GM23248 (cell line): Measurements from ENCODE around the gene TNFAIP3. TPM values are rescaled to one million over a fixed set of nuclear protein-coding genes. Genes with fewer than 3 reads are reported as not detected.

Experiments
- DNase-seq: peaks from one replicate; pipeline ENCODE4 v3.0.0-alpha.2; 2015
- H2AFZ ChIP-seq: fragments of 200-600 bp; sonication (generic); 2 replicates; pipeline ENCODE4 v1.6.1; 2016; ENCODE audit warnings: antibody characterized with exemption
- H3F3A ChIP-seq: fragments of 200-600 bp; sonication (generic); 2 replicates; pipeline ENCODE4 v1.6.1; 2016; ENCODE audit warnings: mild to moderate bottlenecking, antibody characterized with exemption, mixed run types; ENCODE audit not compliant: insufficient read depth
- H3K27ac ChIP-seq: fragments of 200-600 bp; sonication (generic); 2 replicates; pipeline ENCODE4 v1.5.1; 2016; ENCODE audit warnings: mild to moderate bottlenecking
- H3K27me3 ChIP-seq: fragments of 200-600 bp; sonication (generic); replicated peaks from 2 replicates; pipeline ENCODE4 v1.6.1; 2016; ENCODE audit warnings: mild to moderate bottlenecking; ENCODE audit not compliant: insufficient read depth
- H3K36me3 ChIP-seq: fragments of 200-600 bp; sonication (generic); 2 replicates; pipeline ENCODE4 v1.6.1; 2016; ENCODE audit warnings: low read depth, mild to moderate bottlenecking
- H3K4me1 ChIP-seq: fragments of 200-600 bp; sonication (generic); 2 replicates; pipeline ENCODE4 v1.6.1; 2016; ENCODE audit warnings: mild to moderate bottlenecking; ENCODE audit not compliant: insufficient read depth
- H3K4me2 ChIP-seq: fragments of 200-600 bp; sonication (generic); one replicate; pipeline ENCODE4 v1.6.1; 2016; ENCODE audit warnings: mild to moderate bottlenecking; ENCODE audit not compliant: unreplicated experiment
- H3K4me3 ChIP-seq: fragments of 200-600 bp; sonication (generic); 2 replicates; pipeline ENCODE4 v1.5.1; 2016; ENCODE audit warnings: mild to moderate bottlenecking
- H3K79me2 ChIP-seq: fragments of 200-600 bp; sonication (generic); 2 replicates; pipeline ENCODE4 v1.6.1; 2016; ENCODE audit warnings: mild to moderate bottlenecking; ENCODE audit not compliant: insufficient read depth
- H3K9ac ChIP-seq: fragments of 200-600 bp; sonication (generic); 2 replicates; pipeline ENCODE4 v1.6.1; 2016; ENCODE audit warnings: mild to moderate bottlenecking
- H3K9me2 ChIP-seq: fragments of 200-600 bp; sonication (generic); 2 replicates; pipeline ENCODE4 v1.6.1; 2016; ENCODE audit warnings: mixed run types, mild to moderate bottlenecking, moderate library complexity; ENCODE audit not compliant: insufficient read depth
- H3K9me3 ChIP-seq: fragments of 200-600 bp; sonication (generic); one replicate; pipeline ENCODE4 v1.6.1; 2017; ENCODE audit warnings: low read depth
- H4K20me1 ChIP-seq: fragments of 200-600 bp; sonication (generic); 2 replicates; pipeline ENCODE4 v1.6.0; 2016; ENCODE audit not compliant: insufficient read depth
- EZH2 ChIP-seq: fragments of 200-600 bp; sonication (generic); IDR thresholded peaks from 2 replicates; pipeline ENCODE4 v1.6.1; 2018; ENCODE audit warnings: antibody characterized with exemption, mild to moderate bottlenecking; ENCODE audit not compliant: insufficient read depth, poor library complexity, severe bottlenecking
- EZH2phosphoT487 ChIP-seq: fragments of 200-600 bp; sonication (generic); IDR thresholded peaks from 2 replicates; pipeline ENCODE4 v1.6.1; 2018; ENCODE audit warnings: antibody characterized with exemption, moderate library complexity, mild to moderate bottlenecking, low read depth; ENCODE audit not compliant: insufficient read depth
- WGBS, 2 experiments: methylation state at CpG; one replicate each; pipeline ENCODE4 v1.1.6; 2015 to 2017; ENCODE audit warnings: low lambda C conversion rate in 2 of 2, low coverage in 1 of 2; ENCODE audit errors: missing lambda C conversion rate in 2 of 2; 5-methylcytosine and 5-hydroxymethylcytosine counted together
- in situ Hi-C: fragments of 300-500 bp; cut with MboI; formaldehyde crosslinking; loops from 2 replicates; pipeline ENCODE4 v1.15.0; 2020
- polyA plus RNA-seq: library from polyadenylated mRNA; unstranded; fragments of >200 nt; fragmentation: Nextera tagmentation; extraction: Ambion mirVana; gene quantifications from 2 replicates; pipeline ENCODE4 v1.2.1, GENCODE V29; 2016
- total RNA-seq: library from RNA; depleted of rRNA; stranded (reverse); fragments of >200 nt; shearing (Covaris generic); gene quantifications from 2 replicates; pipeline ENCODE4 v1.2.3, GENCODE V29; 2014

TNFAIP3 gene
- total and polyA plus RNA-seq, 2 experiments from 2014 or later, result 2.7 to 6.3 TPM

DNA sequence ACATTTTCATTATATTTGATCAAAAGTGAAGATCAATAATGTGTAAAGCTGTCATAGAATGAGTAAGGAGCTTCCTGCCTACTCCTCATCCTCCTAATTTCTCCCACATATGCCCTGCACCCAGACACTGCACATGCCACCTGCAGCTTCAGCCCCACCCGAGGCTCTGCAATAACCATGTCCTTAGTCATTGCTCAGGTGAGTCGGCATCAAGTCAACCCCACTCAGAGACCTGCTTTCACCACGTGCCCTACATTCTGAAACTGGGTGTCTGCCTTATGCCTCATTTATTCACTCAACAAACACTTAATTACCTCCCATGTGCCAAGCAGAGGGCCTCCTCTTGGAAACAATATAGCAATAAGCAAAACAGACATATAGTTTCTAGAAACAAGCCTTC, 15.4 kb upstream of the TNFAIP3 start:
- Histone ChIP-seq H3K27ac (no peak overlapping the region), H3K4me3 (no peak overlapping the region), H3K36me3 (no peaks in the 10 kb centered on the region), H3K4me1 (peaks cover 29% of the 10 kb centered on the region), H3K27me3 (no peaks in the 10 kb centered on the region), H2AFZ (no peak overlapping the region), H3K4me2 (no peak overlapping the region), H3K9me2 (no peaks in the 10 kb centered on the region), H3F3A (peaks cover 15% of the 10 kb centered on the region; the same call in 1 of the 2 replicates), H3K9me3 (no peaks in the 10 kb centered on the region), H3K9ac (no peak overlapping the region), H4K20me1 (no peaks in the 10 kb centered on the region), H3K79me2 (no peaks in the 10 kb centered on the region)
- WGBS, 2 experiments, result 81 to 83% methylated on average over 3 of the region's 3 CpGs
- TF ChIP-seq EZH2phosphoT487, result no peak
- no peak for TF ChIP-seq EZH2
- DNase-seq, result no peak
- in situ Hi-C loops, result no loop called here

DNA sequence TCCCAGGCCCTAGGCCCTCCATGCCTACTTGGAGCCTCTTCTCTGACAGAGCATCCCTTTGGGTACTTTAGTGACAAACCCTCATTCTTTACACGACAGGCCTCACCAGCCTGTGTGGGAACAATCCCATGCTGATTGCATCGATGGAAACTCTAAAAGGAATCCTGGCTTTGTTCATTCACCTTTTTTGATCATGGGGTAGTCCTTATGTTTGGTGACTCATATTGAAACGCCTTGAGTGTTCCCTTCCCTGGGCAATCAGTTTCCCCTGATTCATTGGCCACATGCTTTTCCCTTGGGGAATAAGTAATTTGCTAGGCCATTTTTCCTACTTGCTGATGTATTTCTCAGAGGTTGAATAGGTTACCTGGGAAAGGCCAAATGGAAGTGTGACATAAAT, 14.7 kb upstream of the TNFAIP3 start:
- Histone ChIP-seq H3K4me3 (no peak overlapping the region), H3K36me3 (no peaks in the 10 kb centered on the region), H3K9me2 (no peaks in the 10 kb centered on the region), H3K9ac (no peak overlapping the region), H2AFZ (no peak overlapping the region), H3K27me3 (no peaks in the 10 kb centered on the region), H3F3A (peaks cover 15% of the 10 kb centered on the region; the same call in 1 of the 2 replicates), H3K4me2 (no peak overlapping the region), H3K79me2 (no peaks in the 10 kb centered on the region), H3K4me1 (peaks cover 29% of the 10 kb centered on the region), H3K27ac (no peak overlapping the region), H3K9me3 (no peaks in the 10 kb centered on the region), H4K20me1 (no peaks in the 10 kb centered on the region)
- in situ Hi-C loops, result no loop called here
- 15 to 35% methylated on average over 3 of the region's 3 CpGs for WGBS, 2 experiments
- TF ChIP-seq EZH2, result no peak
- TF ChIP-seq EZH2phosphoT487, result no peak
- peak; percentile 51 for DNase-seq

DNA sequence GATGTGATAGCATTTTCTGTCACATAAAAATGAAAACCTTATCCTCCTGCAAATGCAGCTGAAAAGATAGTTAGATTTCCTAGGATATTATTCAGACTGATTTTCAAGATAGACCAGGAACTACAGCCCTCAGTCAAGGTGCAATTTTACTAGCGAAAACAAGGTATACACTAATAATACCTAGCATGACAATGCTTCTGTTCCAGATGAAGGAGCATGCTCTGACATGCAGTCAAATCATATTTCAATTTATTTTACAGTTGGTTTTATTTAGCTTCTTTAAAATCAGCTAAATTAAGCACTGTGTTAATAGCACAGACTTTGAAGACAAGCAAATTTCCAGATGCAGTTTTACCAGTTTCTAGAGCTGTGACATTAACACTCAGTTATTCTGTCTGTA, 14.2 kb upstream of the TNFAIP3 start:
- no peaks in the 10 kb centered on the region for H3K9me2 ChIP-seq
- H3K9ac ChIP-seq, result no peak overlapping the region
- H3K4me1 ChIP-seq, result peaks cover 29% of the 10 kb centered on the region
- H3K27ac ChIP-seq, result no peak overlapping the region
- H3K27me3 ChIP-seq, result no peaks in the 10 kb centered on the region
- no peak for DNase-seq
- no peak overlapping the region for H3K4me2 ChIP-seq
- no peaks in the 10 kb centered on the region for H3K36me3 ChIP-seq
- WGBS, 2 experiments, result 93 to 100% methylated on average over 1 of the region's 1 CpG
- TF ChIP-seq EZH2phosphoT487 (no peak), EZH2 (no peak)
- H3K4me3 ChIP-seq, result no peak overlapping the region
- H3K79me2 ChIP-seq, result no peaks in the 10 kb centered on the region
- H2AFZ ChIP-seq, result no peak overlapping the region
- H3F3A ChIP-seq, result peaks cover 15% of the 10 kb centered on the region; the same call in 1 of the 2 replicates
- no peaks in the 10 kb centered on the region for H4K20me1 ChIP-seq
- H3K9me3 ChIP-seq, result no peaks in the 10 kb centered on the region
- in situ Hi-C loops, result no loop called here

DNA sequence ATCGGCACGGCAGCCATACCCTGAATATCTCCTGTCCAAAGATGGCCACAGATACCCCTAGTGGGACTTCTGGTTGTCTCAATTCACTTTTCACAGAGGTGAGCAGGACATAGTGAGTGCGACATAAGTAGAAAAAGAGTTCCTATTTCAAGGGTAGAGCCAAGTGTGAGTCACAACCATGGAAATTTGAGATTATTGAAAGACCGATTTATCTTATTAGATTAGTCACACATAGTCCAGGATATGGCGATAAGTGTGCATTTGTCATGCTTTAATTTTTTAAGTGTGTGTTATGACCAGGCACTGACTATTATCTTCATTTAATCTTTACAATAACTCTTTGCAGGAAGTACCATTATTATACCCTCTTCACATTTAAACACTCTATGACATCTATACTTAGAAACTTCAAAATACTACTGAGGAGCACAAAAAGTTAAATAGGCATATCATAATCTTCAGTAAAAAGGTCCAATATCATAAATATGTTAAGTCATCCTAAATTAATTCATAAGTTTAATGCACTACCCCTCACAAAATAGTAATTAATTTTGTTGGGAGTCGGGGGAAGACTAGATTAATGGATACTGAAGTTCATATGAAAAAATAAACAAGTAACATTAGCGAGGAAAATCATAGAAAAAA, 13.4 kb upstream of the TNFAIP3 start:
- in situ Hi-C loops, result no loop called here
- H3K79me2 ChIP-seq, result no peaks in the 10 kb centered on the region
- no peaks in the 10 kb centered on the region for H3K27me3 ChIP-seq
- no peak overlapping the region for H2AFZ ChIP-seq
- no peak overlapping the region for H3K4me3 ChIP-seq
- 59 to 60% methylated on average over 7 of the region's 7 CpGs for WGBS, 2 experiments
- H3K36me3 ChIP-seq, result no peaks in the 10 kb centered on the region
- H3K9ac ChIP-seq, result no peak overlapping the region
- H3K9me3 ChIP-seq, result no peaks in the 10 kb centered on the region
- H3K4me1 ChIP-seq, result peaks cover 29% of the 10 kb centered on the region
- H3K9me2 ChIP-seq, result no peaks in the 10 kb centered on the region
- DNase-seq, result peak; percentile 70
- TF ChIP-seq EZH2 (no peak), EZH2phosphoT487 (no peak)
- no peak overlapping the region for H3K27ac ChIP-seq
- H3F3A ChIP-seq, result peaks cover 15% of the 10 kb centered on the region; the same call in 1 of the 2 replicates
- peak overlapping the region; percentile 14 for H3K4me2 ChIP-seq
- no peaks in the 10 kb centered on the region for H4K20me1 ChIP-seq
